GM19455 (cell line): ENCODE results near the gene C16orf96.
"Not testable (repeated sequence)": the region's sequence is repeated elsewhere in the genome, so short reads cannot be mapped to it uniquely, and the experiment has no call there.

Experiments
- ATAC-seq: cut with Tn5 transposase; IDR thresholded peaks from one replicate; pipeline ENCODE4 v1.9.1; 2021; ENCODE audit not compliant: unreplicated experiment

The C16orf96 gene

DNA sequence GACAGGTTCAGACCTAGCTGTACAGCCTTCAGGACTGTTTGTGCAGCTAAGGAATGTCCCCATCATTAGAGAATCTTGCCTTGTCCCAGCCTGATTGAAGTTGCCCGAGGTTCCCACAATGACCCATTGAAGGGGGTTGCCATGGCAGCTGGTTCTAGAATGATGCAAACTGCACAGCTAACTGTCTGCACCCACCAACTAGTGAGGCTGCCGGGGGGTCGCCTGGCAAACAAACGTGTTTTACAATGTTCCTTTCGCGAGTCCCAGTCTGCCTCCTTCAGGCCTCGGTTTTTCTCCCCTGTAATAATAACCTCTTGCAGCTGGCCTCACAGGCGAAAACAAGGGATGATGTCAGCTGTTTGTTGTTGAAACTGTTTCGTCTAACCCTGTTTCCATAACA, 5.5 kb downstream of the C16orf96 start:
- no peak for ATAC-seq

- ATAC-seq: no peak
Measured at GRCh38 chr16:4564661-4565267, 8.6 kb downstream of the C16orf96 start.

DNA sequence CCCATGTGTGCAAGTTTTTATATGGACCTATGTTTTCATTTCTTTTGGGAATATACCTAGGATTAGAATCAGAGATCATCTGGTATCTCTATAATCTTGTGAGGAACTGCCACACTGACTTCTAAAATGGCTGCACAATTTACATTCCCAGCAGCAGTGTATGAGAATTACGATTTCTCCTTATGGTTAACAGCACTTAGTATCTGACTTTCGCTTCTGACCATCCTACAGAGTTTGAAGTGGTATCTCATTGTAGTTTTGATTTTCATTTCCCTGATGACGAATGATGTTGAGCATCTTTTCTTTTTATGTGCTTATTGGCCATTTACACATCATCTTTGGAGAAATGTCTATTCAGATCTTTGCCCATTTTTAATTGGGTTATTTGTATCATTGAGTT, 10.0 kb downstream of the C16orf96 start:
- ATAC-seq: no peak

GRCh38 chr16:4570086-4570485, 13.9 kb downstream of the C16orf96 start:
- no peak for ATAC-seq

GRCh38 chr16:4570688-4571321, 14.7 kb downstream of the C16orf96 start:
- ATAC-seq: no peak

- ATAC-seq: no peak
Measured at GRCh38 chr16:4572715-4573114, 16.6 kb downstream of the C16orf96 start.

DNA sequence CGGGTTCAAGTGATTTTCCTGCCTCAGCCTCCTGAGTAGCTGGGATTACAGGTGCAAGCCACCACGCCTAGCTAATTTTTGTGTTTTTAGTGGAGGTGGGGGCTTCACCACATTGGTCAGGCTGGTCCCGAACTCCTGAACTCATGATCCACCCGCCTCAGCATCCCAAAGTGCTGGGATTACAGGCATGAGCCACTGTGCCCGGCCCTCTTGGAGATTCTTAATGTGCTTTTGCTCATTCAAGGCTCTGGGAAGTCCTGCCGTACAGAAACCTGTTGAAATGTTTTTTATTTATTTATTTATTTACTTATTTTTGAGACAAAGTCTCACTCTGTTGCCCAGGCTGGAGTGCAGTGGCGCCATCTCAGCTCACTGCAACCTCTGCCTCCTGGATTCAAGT, 17.8 kb downstream of the C16orf96 start:
- not testable (repeated sequence) for ATAC-seq

DNA sequence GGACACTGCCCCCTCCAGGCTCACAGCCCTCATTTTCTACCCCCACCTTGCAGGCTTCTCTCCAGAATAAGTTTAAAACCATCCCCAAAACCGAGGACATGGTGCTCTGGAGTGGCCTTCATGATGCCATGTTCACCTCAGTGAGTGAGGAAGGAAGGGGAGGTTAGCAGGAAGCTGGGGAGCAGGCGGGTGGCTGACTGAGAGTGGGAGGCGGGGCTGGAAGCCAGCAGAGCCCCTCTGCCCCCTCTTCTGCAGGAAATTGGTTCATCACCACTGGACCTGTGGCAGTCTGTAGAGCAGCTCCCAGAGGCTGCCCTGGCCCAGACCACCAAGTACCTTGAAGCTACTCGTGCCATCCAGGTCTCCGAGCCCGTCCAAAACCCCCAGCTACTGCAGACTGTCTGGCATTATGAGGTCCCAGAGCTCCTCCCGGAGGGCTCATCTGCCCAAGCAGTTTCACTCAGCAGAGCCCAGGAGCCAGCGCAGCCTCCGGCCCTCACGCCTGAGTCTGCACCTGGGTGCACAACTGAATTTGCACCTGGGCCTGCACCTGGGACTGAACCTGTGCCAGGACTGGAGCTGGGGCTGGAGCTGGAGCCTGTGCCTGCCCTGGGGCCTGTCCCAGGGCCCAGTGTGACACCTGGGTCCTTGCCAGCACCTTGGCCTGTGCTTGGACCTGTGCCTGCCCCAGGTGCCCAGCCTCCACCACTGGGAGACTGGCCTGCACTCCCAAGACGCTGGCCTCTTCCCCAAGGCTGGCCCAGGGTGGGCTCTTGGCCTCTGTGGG, 19.0 kb downstream of the C16orf96 start:
- no peak for ATAC-seq

DNA sequence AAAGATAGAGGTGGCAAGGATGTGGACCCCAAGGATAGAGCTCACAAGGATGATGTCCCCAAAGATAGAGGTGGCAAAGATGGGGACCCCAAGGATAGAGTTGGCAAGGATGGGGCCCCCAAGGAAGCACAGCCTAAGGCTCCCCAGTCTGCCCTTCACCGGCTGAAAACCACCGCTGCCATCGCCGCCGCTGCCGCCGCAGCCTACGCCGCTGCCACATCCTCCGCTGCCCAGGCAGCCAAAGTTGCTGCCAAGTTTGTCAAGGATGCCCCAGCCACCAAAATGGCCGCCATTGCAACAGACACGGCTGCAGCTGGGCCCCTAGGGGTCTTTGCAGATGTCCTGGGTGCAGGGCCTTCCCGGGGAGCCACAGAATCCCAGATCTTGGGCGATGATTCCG, 19.9 kb downstream of the C16orf96 start:
- ATAC-seq: no peak

DNA sequence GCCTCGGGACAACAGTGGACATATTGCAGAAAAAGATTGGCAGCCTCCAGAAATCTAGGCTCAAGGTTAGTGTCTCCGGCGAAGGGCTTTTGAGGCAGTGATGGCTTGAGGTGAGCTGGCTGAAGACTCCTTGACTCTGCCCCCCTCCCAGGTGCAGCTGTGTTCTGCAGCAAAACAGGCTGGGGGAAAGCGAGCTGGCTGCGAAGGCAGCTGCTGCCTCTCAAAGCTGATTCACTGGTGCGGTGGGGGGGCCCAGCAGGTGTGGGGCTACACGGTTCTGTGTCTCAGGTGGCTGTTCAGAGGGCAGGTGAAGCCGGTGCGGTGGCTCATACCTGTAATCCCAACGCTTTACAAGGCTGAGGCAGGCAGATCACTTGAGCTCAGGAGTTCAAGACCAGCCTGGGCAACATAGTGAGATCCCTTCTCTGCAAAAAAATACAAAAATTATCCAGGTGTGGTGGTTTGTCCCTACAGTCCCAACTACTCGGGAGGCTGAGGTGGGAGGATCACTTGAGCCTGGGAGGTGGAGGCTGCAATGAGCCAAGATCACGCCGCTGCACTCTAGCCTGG, 22.9 kb downstream of the C16orf96 start:
- ATAC-seq: no peak

DNA sequence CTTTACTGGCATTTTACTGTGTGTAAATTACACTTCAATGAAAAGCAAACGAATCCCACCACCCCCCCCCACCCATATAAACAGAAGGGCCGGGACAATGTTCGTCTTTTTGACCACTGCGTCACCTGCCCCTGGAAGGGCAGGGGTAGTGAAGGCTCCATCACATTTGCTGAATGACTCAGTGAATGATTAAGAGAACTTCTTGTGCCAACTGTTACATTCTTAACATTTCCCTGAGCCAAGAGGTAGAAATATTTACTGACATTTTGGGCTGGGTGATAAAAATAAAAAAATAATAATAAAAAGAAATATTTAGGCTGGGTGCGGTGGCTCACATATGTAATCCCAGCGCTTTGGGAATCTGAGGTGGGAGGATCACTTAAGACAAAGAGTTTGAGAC, 24.1 kb downstream of the C16orf96 start:
- ATAC-seq: no peak

DNA sequence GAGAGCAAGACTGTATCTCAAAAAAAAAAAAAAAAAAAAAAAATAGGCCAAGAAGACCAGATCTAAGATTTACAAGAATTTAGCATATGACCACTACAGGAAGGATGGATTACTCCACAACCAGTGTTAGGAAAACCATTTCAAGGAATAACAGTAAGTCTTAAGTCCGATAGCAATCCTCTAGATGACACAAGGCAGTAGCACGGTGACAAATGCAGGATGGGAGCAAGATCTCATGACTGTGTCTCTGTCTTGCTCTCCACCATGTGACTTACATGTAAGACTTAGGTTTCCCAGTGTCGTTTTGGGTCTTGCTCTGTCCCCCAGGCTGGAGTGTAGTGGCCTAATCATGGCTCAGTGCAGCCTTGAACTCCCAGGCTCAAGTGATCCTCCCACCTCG, 27.8 kb downstream of the C16orf96 start:
- no peak for ATAC-seq

DNA sequence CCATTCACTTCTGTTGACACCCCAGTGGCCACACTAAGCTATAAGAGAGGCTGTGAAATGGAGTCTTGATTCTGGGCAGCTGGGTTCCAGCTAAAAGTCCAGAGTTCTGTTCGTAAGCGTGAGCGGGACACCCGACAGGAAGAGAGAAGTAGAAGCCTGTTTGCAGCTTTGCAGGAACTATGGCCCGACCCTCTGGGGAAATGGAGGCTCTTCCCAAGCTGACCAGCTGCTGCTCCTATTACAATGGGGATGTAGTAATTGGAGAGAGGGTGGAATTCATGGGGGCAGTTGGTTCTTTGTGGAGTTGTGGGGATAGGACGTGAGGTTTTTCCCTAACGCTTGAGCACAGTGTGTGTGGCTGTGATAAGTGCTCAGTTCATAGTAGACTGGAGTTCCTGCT, 30.2 kb downstream of the C16orf96 start:
- ATAC-seq: no peak

GRCh38 chr16:4588386-4588785, 32.2 kb downstream of the C16orf96 start:
- ATAC-seq: no peak

- ATAC-seq: no peak
Measured at GRCh38 chr16:4588961-4589360, 32.8 kb downstream of the C16orf96 start.

DNA sequence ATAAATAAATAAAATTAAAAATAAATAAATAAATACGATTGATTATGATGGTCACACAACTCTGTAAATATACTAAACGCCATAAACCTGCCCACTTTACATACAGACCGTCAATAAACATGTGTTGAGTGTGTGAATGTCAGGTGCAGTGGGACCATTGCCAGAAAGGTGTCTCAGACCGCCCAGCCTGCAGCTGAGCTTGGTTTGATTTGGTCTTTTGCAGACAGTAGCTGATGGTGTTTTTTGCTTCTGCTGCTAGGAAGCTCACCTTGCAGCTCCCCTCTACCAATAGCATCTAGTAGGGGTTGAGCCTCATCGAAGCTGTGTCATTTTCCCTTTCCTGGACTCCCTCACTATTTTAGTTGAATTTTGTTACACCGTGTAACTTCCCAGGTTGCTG, 35.1 kb downstream of the C16orf96 start:
- ATAC-seq: no peak

GRCh38 chr16:4591706-4592470, 35.7 kb downstream of the C16orf96 start:
- no peak for ATAC-seq

GRCh38 chr16:4593086-4593485, 36.9 kb downstream of the C16orf96 start:
- ATAC-seq: no peak

GRCh38 chr16:4594433-4595410, 38.6 kb downstream of the C16orf96 start:
- no peak for ATAC-seq

GRCh38 chr16:4597174-4597573, 41.0 kb downstream of the C16orf96 start:
- ATAC-seq: no peak
